Vagina (tissue), 2 donors: ENCODE data around the gene DMGDH. TPM values are rescaled to one million over a fixed set of nuclear protein-coding genes. Genes with fewer than 3 reads are reported as not detected.

Source experiments
- DNase-seq, 2 donors: peaks; one replicate each; pipeline ENCODE4 v3.0.0-alpha.2; 2017; ENCODE audit errors: extremely low spot score in 2 of 2
- H3K27ac ChIP-seq: fragments of 200-600 bp; sonication (generic); one replicate; pipeline ENCODE4 v1.5.1; 2019
- H3K27me3 ChIP-seq: fragments of 200-600 bp; sonication (generic); one replicate; pipeline ENCODE4 v1.5.1; 2019
- H3K36me3 ChIP-seq, 2 donors: fragments of 200-600 bp; sonication (generic); one replicate each; pipeline ENCODE4 v1.5.1; 2017 to 2019
- H3K4me1 ChIP-seq: fragments of 200-600 bp; sonication (generic); one replicate; pipeline ENCODE4 v1.5.1; 2019
- H3K4me3 ChIP-seq, 2 donors: fragments of 200-600 bp; sonication (generic); 1 replicate in 1 of 2; 2 replicates in 1 of 2; pipeline ENCODE4 v1.5.1; 2016 to 2019
- H3K9me3 ChIP-seq: fragments of 200-600 bp; sonication (generic); one replicate; pipeline ENCODE4 v1.5.1; 2019
- CTCF ChIP-seq, 3 experiments: fragments of 450-650 bp in 2 of 3; fragments of 200-600 bp in 1 of 3; sonication (generic) in 1 of 3; IDR thresholded peaks; one replicate each; pipeline ENCODE4 v1.5.1; 2017 to 2019; ENCODE audit warnings: antibody characterized with exemption in 3 of 3, mild to moderate bottlenecking in 2 of 3, moderate library complexity in 2 of 3
- POLR2A ChIP-seq, 2 donors: fragments of 450-650 bp; IDR thresholded peaks; one replicate each; pipeline ENCODE4 v1.6.1; 2017; ENCODE audit warnings: antibody characterized with exemption in 2 of 2, mild to moderate bottlenecking in 2 of 2, moderate library complexity in 2 of 2
- POLR2AphosphoS5 ChIP-seq, 2 donors: sonication (generic); formaldehyde crosslinking; IDR thresholded peaks; one replicate each; pipeline ENCODE4 v1.9.0; 2017; ENCODE audit warnings: antibody characterized with exemption in 2 of 2, mild to moderate bottlenecking in 2 of 2, low read depth in 1 of 2; ENCODE audit not compliant: insufficient read depth in 1 of 2
- intact Hi-C: fragments of 100-400 bp; cut with DNase I; formaldehyde crosslinking; loops from one replicate; pipeline ENCODE4 v1.15.1; 2023
- total RNA-seq: library from RNA; depleted of rRNA; stranded (reverse); fragments of >200 nt; gene quantifications from one replicate; pipeline ENCODE4 v1.2.3, GENCODE V29; 2016

Gene DMGDH
- total RNA-seq, 1 donor from 2014 or later, result 4.2 TPM

GRCh38 chr5:78956901-78957300 lies 112.6 kb downstream of the DMGDH start:
- no peaks in the 10 kb centered on the region for H3K27me3 ChIP-seq
- no peaks in the 10 kb centered on the region for H3K9me3 ChIP-seq
- intact Hi-C loops, result no loop called here
- no peak overlapping the region for H3K27ac ChIP-seq
- no peaks in the 10 kb centered on the region for H3K4me1 ChIP-seq
- H3K4me3 ChIP-seq, result no peak overlapping the region
- DNase-seq, result no peak
- TF ChIP-seq POLR2AphosphoS5 (IDR thresholded peaks at IDR 0.05; ENCODE audit: insufficient read depth in 1 of 2, low read depth in 1 of 2) (no peak), POLR2A (IDR thresholded peaks at IDR 0.05) (no peak), CTCF (IDR thresholded peaks at IDR 0.05) (no peak)
- H3K36me3 ChIP-seq, result no peaks in the 10 kb centered on the region

- Histone ChIP-seq H3K4me3 (no peak overlapping the region), H3K9me3 (no peaks in the 10 kb centered on the region), H3K27ac (no peak overlapping the region), H3K4me1 (no peaks in the 10 kb centered on the region), H3K27me3 (no peaks in the 10 kb centered on the region), H3K36me3 (no peaks in the 10 kb centered on the region)
- DNase-seq, result no peak
- intact Hi-C loops, result no loop called here
- no peak for TF ChIP-seq CTCF (IDR thresholded peaks at IDR 0.05)
- TF ChIP-seq POLR2A (IDR thresholded peaks at IDR 0.05), result no peak
- TF ChIP-seq POLR2AphosphoS5 (IDR thresholded peaks at IDR 0.05; ENCODE audit: insufficient read depth in 1 of 2, low read depth in 1 of 2), result no peak
Observed at GRCh38 chr5:78953092-78953800, 116.2 kb downstream of the DMGDH start.

Other genes with a start within 250 kb of the DMGDH start
- gene ARSB, start 84.4 kb downstream of the DMGDH start, total RNA-seq, result 12.3 TPM
- gene BHMT2, start 93 bp upstream of the DMGDH start, total RNA-seq, result 4.2 TPM
- not detected for gene BHMT, start 42.1 kb upstream of the DMGDH start, total RNA-seq
- 12.0 TPM for gene JMY, start 166.5 kb upstream of the DMGDH start, total RNA-seq